Astrocyte (in vitro differentiated cells and primary cell): Measurements from ENCODE around the gene ACKR4.
"Not testable (repeated sequence)": the region's sequence is repeated elsewhere in the genome, so short reads cannot be mapped to it uniquely, and the experiment has no call there.

Experiments
- EZH2 ChIP-seq: IDR thresholded peaks from 2 replicates; pipeline ENCODE4 v1.6.1; 2012; ENCODE audit warnings: mild to moderate bottlenecking, low read length, inconsistent platforms; ENCODE audit not compliant: insufficient read depth
- TF ChIP-seq, protein P1 (sequence below): IDR thresholded peaks from 2 replicates; pipeline ENCODE4 v1.5.1; 2011; ENCODE audit warnings: low read depth, mild to moderate bottlenecking, inconsistent platforms, low read length, moderate library complexity; ENCODE audit not compliant: insufficient read depth

DNA sequence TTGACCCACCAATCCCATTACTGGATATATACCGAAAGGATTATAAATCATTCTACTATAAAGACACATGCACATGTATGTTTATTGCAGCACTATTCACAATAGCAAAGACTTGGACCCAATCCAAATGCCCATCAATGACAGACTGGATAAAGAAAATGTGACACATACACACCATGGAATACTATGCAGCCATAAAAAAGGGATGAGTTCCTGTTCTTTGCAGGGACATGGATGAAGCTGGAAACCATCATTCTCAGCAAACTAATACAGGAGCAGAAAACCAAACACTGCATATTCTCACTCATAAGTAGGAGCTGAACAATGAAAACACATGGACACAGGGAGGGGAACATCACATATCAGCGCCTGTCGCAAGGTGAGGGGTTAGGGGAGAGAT is 18.2 kb downstream of the ACKR4 start:
- TF ChIP-seq, protein P1, sequence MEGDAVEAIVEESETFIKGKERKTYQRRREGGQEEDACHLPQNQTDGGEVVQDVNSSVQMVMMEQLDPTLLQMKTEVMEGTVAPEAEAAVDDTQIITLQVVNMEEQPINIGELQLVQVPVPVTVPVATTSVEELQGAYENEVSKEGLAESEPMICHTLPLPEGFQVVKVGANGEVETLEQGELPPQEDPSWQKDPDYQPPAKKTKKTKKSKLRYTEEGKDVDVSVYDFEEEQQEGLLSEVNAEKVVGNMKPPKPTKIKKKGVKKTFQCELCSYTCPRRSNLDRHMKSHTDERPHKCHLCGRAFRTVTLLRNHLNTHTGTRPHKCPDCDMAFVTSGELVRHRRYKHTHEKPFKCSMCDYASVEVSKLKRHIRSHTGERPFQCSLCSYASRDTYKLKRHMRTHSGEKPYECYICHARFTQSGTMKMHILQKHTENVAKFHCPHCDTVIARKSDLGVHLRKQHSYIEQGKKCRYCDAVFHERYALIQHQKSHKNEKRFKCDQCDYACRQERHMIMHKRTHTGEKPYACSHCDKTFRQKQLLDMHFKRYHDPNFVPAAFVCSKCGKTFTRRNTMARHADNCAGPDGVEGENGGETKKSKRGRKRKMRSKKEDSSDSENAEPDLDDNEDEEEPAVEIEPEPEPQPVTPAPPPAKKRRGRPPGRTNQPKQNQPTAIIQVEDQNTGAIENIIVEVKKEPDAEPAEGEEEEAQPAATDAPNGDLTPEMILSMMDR = not testable (repeated sequence)
- not testable (repeated sequence) for TF ChIP-seq EZH2
